Bronchial epithelial cell (primary cell): ENCODE results near the gene CEP170B. TPM values are rescaled to one million over a fixed set of nuclear protein-coding genes. Genes with fewer than 3 reads are reported as not detected.
A peak's percentile ranks its signal among the peaks of the same experiment; 100 is the strongest.

Experiments
- DNase-seq: peaks from one replicate; pipeline ENCODE4 v3.0.0-alpha.2; 2010; ENCODE audit warnings: low read depth
- FAIRE-seq: peaks from 2 replicates; lab custom pipeline; 2011; peaks lifted over from hg19 to GRCh38; lab: Jason Lieb, UNC
- H3K27me3 ChIP-seq: 2 replicates; pipeline ENCODE4 v1.5.1; 2011; ENCODE audit warnings: low read length; ENCODE audit not compliant: control insufficient read depth, insufficient read depth
- H3K36me3 ChIP-seq: 2 replicates; pipeline ENCODE4 v1.5.1; 2011; ENCODE audit warnings: low read length; ENCODE audit not compliant: control insufficient read depth, insufficient read depth
- H3K4me3 ChIP-seq: 2 replicates; pipeline ENCODE4 v1.5.1; 2011; ENCODE audit warnings: mild to moderate bottlenecking, low read depth, low read length, control low read depth
- total RNA-seq: library from RNA; depleted of rRNA; stranded (reverse); fragments of >200 nt; gene quantifications from 2 replicates; pipeline ENCODE4 v1.2.1, GENCODE V29; 2014
- TF ChIP-seq, protein P1 (sequence below): IDR thresholded peaks from 2 replicates; pipeline ENCODE4 v1.5.1; 2011; ENCODE audit warnings: mild to moderate bottlenecking, moderate library complexity, low read length, control low read depth, inconsistent platforms; ENCODE audit not compliant: insufficient read depth, severe bottlenecking

Gene CEP170B
- total RNA-seq: 29.0 and 41.5 TPM in 2 replicates

- Histone ChIP-seq H3K36me3 (peaks cover 16% of the 10 kb centered on the region), H3K27me3 (no peaks in the 10 kb centered on the region), H3K4me3 (peak within 1 kb of the TSS; percentile 89)
- TF ChIP-seq, protein P1, sequence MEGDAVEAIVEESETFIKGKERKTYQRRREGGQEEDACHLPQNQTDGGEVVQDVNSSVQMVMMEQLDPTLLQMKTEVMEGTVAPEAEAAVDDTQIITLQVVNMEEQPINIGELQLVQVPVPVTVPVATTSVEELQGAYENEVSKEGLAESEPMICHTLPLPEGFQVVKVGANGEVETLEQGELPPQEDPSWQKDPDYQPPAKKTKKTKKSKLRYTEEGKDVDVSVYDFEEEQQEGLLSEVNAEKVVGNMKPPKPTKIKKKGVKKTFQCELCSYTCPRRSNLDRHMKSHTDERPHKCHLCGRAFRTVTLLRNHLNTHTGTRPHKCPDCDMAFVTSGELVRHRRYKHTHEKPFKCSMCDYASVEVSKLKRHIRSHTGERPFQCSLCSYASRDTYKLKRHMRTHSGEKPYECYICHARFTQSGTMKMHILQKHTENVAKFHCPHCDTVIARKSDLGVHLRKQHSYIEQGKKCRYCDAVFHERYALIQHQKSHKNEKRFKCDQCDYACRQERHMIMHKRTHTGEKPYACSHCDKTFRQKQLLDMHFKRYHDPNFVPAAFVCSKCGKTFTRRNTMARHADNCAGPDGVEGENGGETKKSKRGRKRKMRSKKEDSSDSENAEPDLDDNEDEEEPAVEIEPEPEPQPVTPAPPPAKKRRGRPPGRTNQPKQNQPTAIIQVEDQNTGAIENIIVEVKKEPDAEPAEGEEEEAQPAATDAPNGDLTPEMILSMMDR: no peak
- DNase-seq (no peak), FAIRE-seq (no peak)
Measured at GRCh38 chr14:104865081-104865630, at the start of gene CEP170B. Gene CEP170B (plus strand): TSS chr14:104865268. CDS start chr14:104868451, 3,183 bp downstream.

DNA sequence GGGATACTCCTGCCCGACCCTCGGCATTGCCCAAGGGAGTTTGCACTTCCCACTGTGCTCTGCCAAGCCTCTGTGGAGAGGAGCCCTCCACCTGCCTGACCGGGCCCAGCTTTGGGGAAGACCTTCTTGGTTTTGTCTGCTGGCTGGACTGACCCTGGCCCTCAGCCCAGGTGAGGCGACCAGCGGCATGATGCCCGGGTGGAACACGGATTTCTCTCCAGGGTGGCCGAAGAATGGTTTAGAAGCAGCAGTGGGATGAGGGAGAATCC lies 48.5 kb upstream of the CEP170B start:
- FAIRE-seq (no peak), DNase-seq (no peak)
- TF ChIP-seq, protein P1: no peak

GRCh38 chr14:104817930-104818713 lies 46.9 kb upstream of the CEP170B start:
- Histone ChIP-seq H3K4me3 (no peak overlapping the region), H3K36me3 (no peaks in the 10 kb centered on the region), H3K27me3 (no peaks in the 10 kb centered on the region)
- FAIRE-seq (no peak), DNase-seq (no peak)
- TF ChIP-seq, protein P1: no peak

More for the DNA sequence above, 48.5 kb upstream of the CEP170B start:
- Histone ChIP-seq H3K36me3 (no peaks in the 10 kb centered on the region), H3K4me3 (peak overlapping the region; percentile 76), H3K27me3 (no peaks in the 10 kb centered on the region)

GRCh38 chr14:104818714-104819161 lies 46.3 kb upstream of the CEP170B start:
- TF ChIP-seq, protein P1: no peak
- H3K4me3 ChIP-seq: no peak overlapping the region
- FAIRE-seq (no peak), DNase-seq (no peak)
- H3K27me3 ChIP-seq: no peaks in the 10 kb centered on the region
- H3K36me3 ChIP-seq: no peaks in the 10 kb centered on the region

DNA sequence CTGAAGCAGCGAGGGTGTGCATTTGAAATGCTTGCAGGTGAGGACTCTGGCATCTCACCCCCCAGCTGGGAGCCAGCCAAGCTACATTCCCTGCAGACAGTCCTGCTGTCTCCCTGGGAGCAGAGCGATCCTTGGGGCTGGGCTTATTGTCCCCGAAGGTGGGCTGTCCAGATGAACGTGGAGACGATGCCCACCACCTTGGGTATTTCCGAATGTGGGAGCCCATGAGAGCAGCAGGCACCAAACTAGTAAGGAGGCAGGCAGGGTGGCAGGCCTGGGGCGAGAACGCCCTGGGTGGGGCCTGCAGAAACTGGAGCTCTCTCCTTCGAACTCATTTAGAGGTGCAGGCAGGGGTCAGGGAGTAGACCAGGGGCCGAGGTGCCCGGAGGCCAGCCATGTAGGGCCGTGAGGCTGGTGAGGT lies 45.7 kb upstream of the CEP170B start:
- TF ChIP-seq, protein P1: no peak
- H3K4me3 ChIP-seq: no peak overlapping the region
- FAIRE-seq (no peak), DNase-seq (no peak)
- no peaks in the 10 kb centered on the region for H3K36me3 ChIP-seq
- H3K27me3 ChIP-seq: no peaks in the 10 kb centered on the region
